K562 (cell line): Measurements from ENCODE around the gene NUBPL. TPM values are rescaled to one million over a fixed set of nuclear protein-coding genes. Genes with fewer than 3 reads are reported as not detected.
"Not testable (repeated sequence)": the region's sequence is repeated elsewhere in the genome, so short reads cannot be mapped to it uniquely, and the experiment has no call there.

ENCODE experiments used
- ATAC-seq: fragments of 200-7000 bp; cut with Tn5 transposase; 3 replicates; pipeline ENCODE4 v1.9.1; 2020; ENCODE audit warnings: moderate library complexity
- BruUV-seq: library from RNA; stranded (reverse); fragments of 400-500 nt; replicated peaks from 2 replicates; lab custom pipeline; 2021; lab: Mats Ljungman, UMichigan
- CTCF ChIA-PET: fragments of 300-600 bp; formaldehyde crosslinking; extraction: SDS; loops from one replicate; lab custom pipeline; 2021; ENCODE audit warnings: low intra/inter-chr PET ratio; lab: Yijun Ruan, JAX
- POLR2A ChIA-PET: fragments of 300-600, 350-650 bp; sonication (Branson Sonifier 250); formaldehyde crosslinking; extraction: SDS; loops from one replicate; lab custom pipeline; 2021; ENCODE audit warnings: antibody characterized with exemption, inconsistent platforms; lab: Yijun Ruan, JAX
- DNase-seq, 4 experiments: peaks; one replicate each; pipeline versions ENCODE4 v3.0.0 to v3.0.0-alpha.2; 2011 to 2018; ENCODE audit warnings: low spot score in 3 of 4, mixed read lengths in 3 of 4; ENCODE audit errors: extremely low read depth in 1 of 4
- FAIRE-seq: peaks from 2 replicates; lab custom pipeline; 2011; peaks lifted over from hg19 to GRCh38; lab: Jason Lieb, UNC
- H2AFZ ChIP-seq: 2 replicates; pipeline ENCODE4 v1.6.0; 2011; ENCODE audit warnings: low read depth, low read length, control low read depth, inconsistent platforms
- H3K27ac ChIP-seq: fragments of 200-600 bp; 3 replicates; pipeline ENCODE4 v1.8.0; 2011; ENCODE audit warnings: low read depth, mild to moderate bottlenecking, control low read depth, inconsistent platforms, low read length, moderate library complexity, mixed read lengths; ENCODE audit errors: extremely low read depth
- H3K27me3 ChIP-seq, 2 experiments: fragments of 300-600 bp in 1 of 2; 2 replicates in 1 of 2; 3 replicates in 1 of 2; pipeline versions ENCODE4 v1.6.0 to v1.8.0; 2011; ENCODE audit warnings: inconsistent platforms in 2 of 2, low read length in 2 of 2, mild to moderate bottlenecking in 1 of 2, mixed read lengths in 1 of 2, moderate library complexity in 1 of 2; ENCODE audit not compliant: control insufficient read depth in 2 of 2, insufficient read depth in 2 of 2
- H3K36me3 ChIP-seq: fragments of 300-600 bp; 3 replicates; pipeline ENCODE4 v1.8.0; 2011; ENCODE audit warnings: mild to moderate bottlenecking, low read length, inconsistent platforms; ENCODE audit not compliant: control insufficient read depth, insufficient read depth
- H3K4me1 ChIP-seq, 2 experiments: fragments of 200-600 bp in 1 of 2; replicated peaks in 1 of 2; 2 replicates in 1 of 2; 3 replicates in 1 of 2; pipeline versions ENCODE4 v1.5.1 to v1.8.0; 2011; ENCODE audit warnings: inconsistent platforms in 2 of 2, low read length in 2 of 2, mild to moderate bottlenecking in 1 of 2, mixed read lengths in 1 of 2, moderate library complexity in 1 of 2; ENCODE audit not compliant: control insufficient read depth in 2 of 2, insufficient read depth in 2 of 2
- H3K4me2 ChIP-seq: 2 replicates; pipeline ENCODE4 v1.6.1; 2011; ENCODE audit warnings: low read length, control low read depth, inconsistent platforms, mixed read lengths; ENCODE audit not compliant: insufficient read depth
- H3K4me3 ChIP-seq: fragments of 200-600 bp; sonication (generic), shearing (Covaris generic); 2 replicates; pipeline ENCODE4 v1.5.1; 2016; ENCODE audit warnings: control low read depth, inconsistent platforms
- H3K79me2 ChIP-seq: fragments of 200-600 bp; 3 replicates; pipeline ENCODE4 v1.8.0; 2011; ENCODE audit warnings: low read length, inconsistent platforms; ENCODE audit not compliant: control insufficient read depth, insufficient read depth
- H3K9ac ChIP-seq, 2 experiments: 2 replicates each; pipeline versions ENCODE4 v1.6.0 to v1.6.1; 2011; ENCODE audit warnings: low read depth in 2 of 2, low read length in 2 of 2, control low read depth in 1 of 2, inconsistent platforms in 1 of 2, mild to moderate bottlenecking in 1 of 2, mixed read lengths in 1 of 2; ENCODE audit not compliant: insufficient read depth in 1 of 2
- H3K9me1 ChIP-seq: one replicate; pipeline ENCODE4 v1.6.0; 2011; ENCODE audit warnings: inconsistent platforms, mild to moderate bottlenecking, low read length, moderate library complexity; ENCODE audit not compliant: control insufficient read depth, insufficient read depth
- H3K9me3 ChIP-seq: replicated peaks from 2 replicates; pipeline ENCODE4 v1.5.1; 2011; ENCODE audit warnings: low read depth, low read length, inconsistent platforms; ENCODE audit not compliant: control insufficient read depth, insufficient read depth
- H4K20me1 ChIP-seq: replicated peaks from 2 replicates; pipeline ENCODE4 v1.6.1; 2011; ENCODE audit warnings: low read length, inconsistent platforms, mixed read lengths; ENCODE audit not compliant: control insufficient read depth, insufficient read depth
- CBFA2T3 ChIP-seq: fragments of 450-650 bp; IDR thresholded peaks from 2 replicates; pipeline ENCODE4 v1.6.1; 2017
- ETS2 ChIP-seq: IDR thresholded peaks from 2 replicates; pipeline ENCODE4 v1.6.1; 2016; ENCODE audit warnings: borderline replicate concordance, missing genetic modification characterization, mild to moderate bottlenecking, moderate library complexity, missing compliant biosample characterization; ENCODE audit not compliant: poor library complexity, severe bottlenecking
- GABPA ChIP-seq: fragments of 200-800 bp; sonication (Bioruptor generic); conservative IDR thresholded peaks from 2 replicates; pipeline ENCODE4 v1.6.1; 2016; ENCODE audit warnings: low read depth, missing genetic modification characterization, missing compliant biosample characterization
- LCOR ChIP-seq: sonication (generic); formaldehyde crosslinking; IDR thresholded peaks from 2 replicates; pipeline ENCODE4 v1.8.0; 2022; ENCODE audit warnings: mild to moderate bottlenecking, missing genetic modification reagents
- MAFK ChIP-seq: IDR thresholded peaks from 2 replicates; pipeline ENCODE4 v1.6.1; 2011; ENCODE audit warnings: low read length, improper control_type of control experiment
- NFIX ChIP-seq: fragments of 250-450 bp; sonication (Bioruptor Pico); IDR thresholded peaks from 2 replicates; pipeline ENCODE4 v1.4.0; 2020; ENCODE audit warnings: low read depth, mild to moderate bottlenecking, moderate library complexity
- RBM34 ChIP-seq: fragments of 200-400 bp; formaldehyde crosslinking; IDR thresholded peaks from 2 replicates; pipeline ENCODE4 v1.6.1; 2018; ENCODE audit warnings: low read length, borderline replicate concordance; ENCODE audit not compliant: insufficient read depth
- SOX6 ChIP-seq: fragments of 450-650 bp; IDR thresholded peaks from 2 replicates; pipeline ENCODE4 v1.6.1; 2014; ENCODE audit warnings: mild to moderate bottlenecking
- U2AF2 ChIP-seq: fragments of 200-400 bp; formaldehyde crosslinking; optimal IDR thresholded peaks from 2 replicates; pipeline ENCODE3; 2017; ENCODE audit warnings: low read depth, mild to moderate bottlenecking, low read length
- ZBTB12 ChIP-seq: fragments of 250-450 bp; sonication (Bioruptor Pico); IDR thresholded peaks from 2 replicates; pipeline ENCODE4 v1.4.0; 2020
- ZBTB17 ChIP-seq: fragments of 450-650 bp; formaldehyde crosslinking; IDR thresholded peaks from 2 replicates; pipeline ENCODE4 v1.4.0; 2020; ENCODE audit warnings: mild to moderate bottlenecking
- ZBTB49 ChIP-seq: sonication (generic); formaldehyde crosslinking; IDR thresholded peaks from 2 replicates; pipeline ENCODE4 v1.8.0; 2022; ENCODE audit warnings: missing genetic modification reagents, mild to moderate bottlenecking, borderline replicate concordance
- ZKSCAN1 ChIP-seq: fragments of 150-350 bp; IDR thresholded peaks from 2 replicates; pipeline ENCODE4 v1.6.1; 2016; ENCODE audit warnings: low read depth, low read length
- ZNF551 ChIP-seq: fragments of 250-450 bp; sonication (Bioruptor Pico); IDR thresholded peaks from 2 replicates; pipeline ENCODE4 v1.5.0; 2021; ENCODE audit warnings: mild to moderate bottlenecking, moderate library complexity
- ZNF561 ChIP-seq: fragments of 450-650 bp; formaldehyde crosslinking; conservative IDR thresholded peaks from 2 replicates; pipeline ENCODE4 v1.4.0; 2020; ENCODE audit warnings: mild to moderate bottlenecking, moderate library complexity
- WGBS: fragments of 100-300 bp; shearing (Covaris generic); methylation state at CpG from one replicate; pipeline ENCODE4 v1.1.6; 2016; ENCODE audit warnings: low coverage, mixed read lengths; ENCODE audit not compliant: insufficient coverage; ENCODE audit errors: missing lambda C conversion rate; 5-methylcytosine and 5-hydroxymethylcytosine counted together
- in situ Hi-C: fragments of 300-500 bp; cut with MboI; formaldehyde crosslinking; loops from 4 replicates; pipeline ENCODE4 v1.15.0; 2018; ENCODE audit warnings: inconsistent platforms, mixed read lengths
- intact Hi-C: fragments of 100-400 bp; cut with micrococcal nuclease; formaldehyde crosslinking; loops from 2 replicates; pipeline ENCODE4 v1.14.2; 2022
- polyA plus RNA-seq, 8 experiments: library from polyadenylated mRNA; depleted of rRNA in 4 of 8; stranded (reverse) in 5 of 8; unstranded in 3 of 8; fragments of >200 nt; fragmentation: Nextera tagmentation in 2 of 8; fragmentation: Illumina TruSeq in 1 of 8; extraction: Ambion mirVana in 2 of 8; extraction: Trizol in 1 of 8; gene quantifications; 2 replicates each; pipeline versions ENCODE4 v1.2.1 to v1.2.3, GENCODE V29; 2011 to 2014; ENCODE audit warnings: inconsistent platforms in 1 of 8, missing spikeins in 1 of 8
- total RNA-seq, 7 experiments: library from RNA; depleted of rRNA in 6 of 7; stranded (reverse); fragments of >200 nt in 6 of 7; fragmentation: Illumina TruSeq in 2 of 7; extraction: Trizol in 2 of 7; gene quantifications; 2 replicates each; pipeline versions ENCODE4 v1.2.1 to v1.2.3, GENCODE V29; 2011 to 2021; ENCODE audit warnings: low replicate concordance in 1 of 7

NUBPL gene
- total and polyA plus RNA-seq, 9 of the 15 experiments (the other 6 are each of a cell fraction or from before 2014, with no cell fraction given): 3.2 to 8.7 (median 6.1) TPM

GRCh38 chr14:31618884-31619283, 57.7 kb downstream of the NUBPL start:
- H3K27me3 ChIP-seq, intact Hi-C loops, H3K9me3 ChIP-seq, H3K9me1 ChIP-seq, CTCF ChIA-PET, H2AFZ ChIP-seq, H3K36me3 ChIP-seq, POLR2A ChIA-PET, H3K79me2 ChIP-seq, BruUV-seq, H3K27ac ChIP-seq, H3K4me3 ChIP-seq, DNase-seq, H3K4me2 ChIP-seq, in situ Hi-C loops, ATAC-seq, H3K9ac ChIP-seq, H3K4me1 ChIP-seq, FAIRE-seq, H4K20me1 ChIP-seq: not testable (repeated sequence)
- 5% methylated on average over 2 of the region's 2 CpGs for WGBS

GRCh38 chr14:31619440-31619839, 58.2 kb downstream of the NUBPL start:
- Histone ChIP-seq H3K79me2 (no peaks in the 10 kb centered on the region), H3K9ac (no peak overlapping the region), H3K9me1 (no peaks in the 10 kb centered on the region), H3K36me3 (no peaks in the 10 kb centered on the region), H3K4me1 (no peaks in the 10 kb centered on the region), H3K4me3 (no peak overlapping the region), H3K27ac (no peak overlapping the region), H3K4me2 (no peak overlapping the region), H3K27me3 (no peaks in the 10 kb centered on the region), H4K20me1 (no peaks in the 10 kb centered on the region), H2AFZ (no peak overlapping the region), H3K9me3 (0 out of 2 replicates have a peak, but pooled peaks cover 2% of the 10 kb centered on the region)
- ATAC-seq (no peak), FAIRE-seq (no peak), DNase-seq (no peak)
- CTCF ChIA-PET: no interaction called here
- in situ Hi-C loops: no loop called here
- 15% methylated on average over 4 of the region's 4 CpGs for WGBS
- POLR2A ChIA-PET: no interaction called here
- intact Hi-C loops: no loop called here
- BruUV-seq: no TSS peak
- TF ChIP-seq CBFA2T3 (no peak), NFIX (no peak), SOX6 (no peak), ZKSCAN1 (no peak), GABPA (tag) (no peak), ZBTB49 (no peak), ZNF561 (CRISPR knock-in tag) (no peak), ZBTB12 (CRISPR knock-in tag) (no peak), ETS2 (tag) (no peak), MAFK (no peak), ZBTB17 (CRISPR knock-in tag) (no peak), LCOR (CRISPR knock-in tag) (no peak), U2AF2 (no peak), RBM34 (no peak), ZNF551 (CRISPR knock-in tag) (no peak)
